GM19035 (cell line): ENCODE results near the gene DUSP16.

Source experiments
- ATAC-seq: cut with Tn5 transposase; IDR thresholded peaks from one replicate; pipeline ENCODE4 v1.9.1; 2021; ENCODE audit not compliant: unreplicated experiment

DUSP16 gene

GRCh38 chr12:12501121-12501520 is 61.5 kb downstream of the DUSP16 start:
- ATAC-seq = no peak

- ATAC-seq = no peak
These were observed 62.6 kb downstream of the DUSP16 start for GRCh38 chr12:12499909-12500604.

- ATAC-seq = no peak
These were observed 64.5 kb downstream of the DUSP16 start for GRCh38 chr12:12498210-12498609.

- ATAC-seq = no peak
These were observed 67.1 kb downstream of the DUSP16 start for GRCh38 chr12:12495536-12495935.

- ATAC-seq = no peak
These were observed 70.1 kb downstream of the DUSP16 start for GRCh38 chr12:12492547-12492946.

GRCh38 chr12:12491606-12492005 is 71.1 kb downstream of the DUSP16 start:
- no peak for ATAC-seq

GRCh38 chr12:12488823-12489550 is 73.7 kb downstream of the DUSP16 start:
- ATAC-seq = no peak

GRCh38 chr12:12488296-12488695 is 74.4 kb downstream of the DUSP16 start:
- ATAC-seq = no peak

GRCh38 chr12:12487490-12487889 is 75.2 kb downstream of the DUSP16 start:
- no peak for ATAC-seq

- ATAC-seq = peak; percentile 70
These were observed 75.9 kb downstream of the DUSP16 start for GRCh38 chr12:12486661-12487240.

- ATAC-seq = peak; percentile 16
These were observed 79.2 kb downstream of the DUSP16 start for GRCh38 chr12:12483438-12483837.

- ATAC-seq = peak; percentile 55
These were observed 79.7 kb downstream of the DUSP16 start for GRCh38 chr12:12482959-12483358.

GRCh38 chr12:12482150-12482761 is 80.4 kb downstream of the DUSP16 start:
- ATAC-seq = no peak

GRCh38 chr12:12481631-12482030 is 81.0 kb downstream of the DUSP16 start:
- no peak for ATAC-seq

- ATAC-seq = no peak
These were observed 82.6 kb downstream of the DUSP16 start for GRCh38 chr12:12480074-12480473.

GRCh38 chr12:12477532-12477890 is 85.2 kb downstream of the DUSP16 start:
- ATAC-seq = no peak

GRCh38 chr12:12476857-12477531 is 85.7 kb downstream of the DUSP16 start:
- no peak for ATAC-seq

GRCh38 chr12:12474931-12475795 is 87.5 kb downstream of the DUSP16 start:
- ATAC-seq = peak; percentile 97

- peak; percentile 33 for ATAC-seq
These were observed 88.2 kb downstream of the DUSP16 start for GRCh38 chr12:12474471-12474928.

GRCh38 chr12:12473223-12473622 is 89.4 kb downstream of the DUSP16 start:
- ATAC-seq = no peak
